Activated CD4-positive, alpha-beta memory T cell treated with anti-CD3 and anti-CD28 coated beads for 36 hours (primary cell): ENCODE results near the gene SBK1. TPM values are rescaled to one million over a fixed set of nuclear protein-coding genes. Genes with fewer than 3 reads are reported as not detected.
"Not testable (repeated sequence)": the region's sequence is repeated elsewhere in the genome, so short reads cannot be mapped to it uniquely, and the experiment has no call there.

ENCODE experiments used
- CTCF ChIA-PET: fragments of 350-600 bp; sonication (Branson Sonifier 250); formaldehyde crosslinking; loops from one replicate; lab custom pipeline; 2021; ENCODE audit warnings: antibody characterized with exemption, inconsistent platforms; lab: Charles Lee
- POLR2A ChIA-PET: fragments of 350-600 bp; sonication (Branson Sonifier 250); formaldehyde crosslinking; loops from one replicate; lab custom pipeline; 2021; ENCODE audit warnings: antibody characterized with exemption; lab: Charles Lee
- DNase-seq: peaks from one replicate; pipeline ENCODE4 v3.0.0-alpha.2; 2020
- H3K27ac Mint-ChIP-seq: one replicate; pipeline ENCODE4 v1.8.0; 2021; ENCODE audit warnings: mixed read lengths
- H3K27me3 Mint-ChIP-seq: one replicate; pipeline ENCODE4 v1.8.0; 2021; ENCODE audit warnings: mixed read lengths
- H3K36me3 Mint-ChIP-seq: one replicate; pipeline ENCODE4 v1.8.0; 2021; ENCODE audit warnings: mixed read lengths
- H3K4me1 Mint-ChIP-seq: one replicate; pipeline ENCODE4 v1.8.0; 2021; ENCODE audit warnings: low read depth, mixed read lengths
- H3K4me3 Mint-ChIP-seq: one replicate; pipeline ENCODE4 v1.8.0; 2021; ENCODE audit warnings: mild to moderate bottlenecking, mixed read lengths
- H3K9me3 Mint-ChIP-seq: one replicate; pipeline ENCODE4 v1.8.0; 2021; ENCODE audit warnings: mixed read lengths
- intact Hi-C: fragments of 100-400 bp; cut with micrococcal nuclease; formaldehyde crosslinking; loops from one replicate; pipeline ENCODE4 v1.15.1; 2023
- total RNA-seq, 2 experiments: library from RNA; stranded (reverse); gene quantifications; one replicate each; pipeline ENCODE4 v1.2.3, GENCODE V29; 2021

The SBK1 gene
- total RNA-seq: 1 to 10 TPM; 2.9 to 3.8 TPM

DNA sequence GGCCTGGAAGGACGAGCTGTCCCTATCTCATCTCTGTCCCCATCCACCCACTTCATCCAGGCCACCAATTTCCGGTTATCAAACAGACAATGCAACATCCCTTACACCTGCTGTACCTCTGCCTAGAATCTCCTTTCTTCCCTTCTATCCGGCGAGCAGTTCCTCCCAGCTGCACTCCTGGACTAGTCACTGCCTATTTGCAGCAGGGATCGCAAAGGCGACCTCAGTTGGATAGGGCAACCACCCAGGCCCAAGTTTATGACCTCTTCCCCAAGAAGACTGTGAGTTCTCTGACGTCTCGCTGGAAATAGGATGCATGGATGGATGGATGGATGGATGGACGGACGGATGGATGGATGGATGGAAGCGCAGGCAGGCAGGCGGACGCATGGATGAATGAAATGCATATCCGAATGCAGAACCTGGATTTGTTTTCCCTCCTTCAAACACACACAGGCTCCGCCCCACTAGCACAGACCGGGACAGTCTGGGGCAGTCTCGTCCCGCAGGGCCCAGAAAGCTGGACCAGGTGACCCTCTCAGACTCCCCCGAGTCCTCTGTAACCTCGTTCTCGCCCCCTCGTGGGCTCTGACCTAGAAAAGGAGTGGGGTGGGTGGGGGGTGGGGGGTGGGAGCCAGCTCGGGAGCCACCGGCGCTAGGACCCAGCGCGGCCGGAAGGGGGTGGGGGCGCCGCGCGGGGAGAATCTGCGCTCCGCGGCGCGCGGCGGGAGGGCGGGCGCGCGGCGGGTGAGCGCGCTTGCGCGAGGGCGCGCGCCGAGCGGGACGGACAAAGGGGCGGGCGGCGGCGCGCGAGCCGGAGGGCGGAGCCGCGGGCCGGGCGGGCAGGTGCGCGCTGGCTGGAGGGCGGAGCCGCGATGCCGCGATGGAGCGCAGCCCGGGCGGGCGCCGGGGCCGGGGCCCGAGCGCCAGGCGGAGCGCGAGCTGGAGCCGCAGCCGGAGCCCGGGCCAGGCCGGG is at the start of gene SBK1:
Gene SBK1 (plus strand): TSS at position 875 of the 976 bp plus-strand sequence. CDS start 24,867 bp downstream, outside the sequence.
- no peaks in the 10 kb centered on the region for H3K27me3 Mint-ChIP-seq
- peaks cover 42% of the 10 kb centered on the region for H3K4me1 Mint-ChIP-seq
- H3K27ac Mint-ChIP-seq: peak within 1 kb of the TSS; percentile 82
- no peaks in the 10 kb centered on the region for H3K9me3 Mint-ChIP-seq
- ChIA-PET POLR2A (interaction anchor here (0.7 to 1.9 kb wide), 2 partner anchors 10 to 18 kb away, joined by 4 to 6 read pairs; no protein-coding TSS in a partner anchor), CTCF (interaction anchor here (0.9 to 4.8 kb wide), 4 partner anchors 14 to 27 kb away, joined by 3 to 46 read pairs (median 8); no protein-coding TSS in a partner anchor)
- H3K36me3 Mint-ChIP-seq: no peaks in the 10 kb centered on the region
- intact Hi-C loops: loop anchor here (2.0 to 10.0 kb wide), 3 partner anchors 15 to 263 kb away; partner anchors contain the start of gene SGF29
- DNase-seq: peak; percentile 85
- peak within 1 kb of the TSS; percentile 82 for H3K4me3 Mint-ChIP-seq

DNA sequence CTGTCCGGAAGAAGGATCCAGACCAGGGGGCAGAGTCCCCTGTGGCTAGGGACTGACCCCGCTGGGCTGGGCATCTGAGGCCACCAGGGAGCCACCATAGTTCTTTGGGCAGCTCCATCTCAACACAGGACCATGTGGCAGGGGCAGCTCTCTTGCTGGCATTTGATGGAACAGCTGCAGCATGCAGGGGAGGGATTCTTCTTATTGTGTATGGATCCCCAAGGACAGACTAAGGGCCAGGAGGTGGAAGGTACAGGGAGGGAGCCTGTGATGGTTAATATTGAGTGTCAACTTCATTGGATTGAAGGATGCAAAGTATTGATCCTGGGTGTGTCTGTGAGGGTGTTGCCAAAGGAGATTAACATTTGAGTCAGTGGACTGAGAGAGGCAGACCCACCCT is 42.8 kb upstream of the SBK1 start:
- DNase-seq, H3K9me3 Mint-ChIP-seq, H3K4me1 Mint-ChIP-seq, H3K4me3 Mint-ChIP-seq, H3K27ac Mint-ChIP-seq, H3K27me3 Mint-ChIP-seq, POLR2A ChIA-PET, CTCF ChIA-PET, intact Hi-C loops, H3K36me3 Mint-ChIP-seq: not testable (repeated sequence)

DNA sequence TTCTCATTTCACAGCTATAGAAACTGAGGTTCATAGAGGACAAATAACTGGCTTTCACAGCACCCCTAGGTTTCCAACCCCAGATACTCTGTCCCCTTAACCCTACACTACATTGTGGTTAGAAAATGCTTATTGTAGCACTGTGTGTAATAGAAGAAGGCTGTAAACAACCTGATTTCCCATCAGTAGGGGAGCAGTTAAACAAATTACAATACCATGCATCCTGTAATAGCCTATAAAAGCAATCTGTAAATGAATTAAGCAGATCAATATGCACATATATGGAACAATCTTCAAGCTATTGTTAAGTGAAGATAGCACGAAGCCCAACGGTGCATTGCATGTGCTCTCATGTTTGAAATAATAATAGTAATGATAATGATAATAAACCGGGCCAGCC is 41.3 kb upstream of the SBK1 start:
- peaks cover 7% of the 10 kb centered on the region for H3K9me3 Mint-ChIP-seq
- ChIA-PET POLR2A (no interaction called here), CTCF (no interaction called here)
- H3K27ac Mint-ChIP-seq: no peak overlapping the region
- no peak for DNase-seq
- no peaks in the 10 kb centered on the region for H3K4me1 Mint-ChIP-seq
- no peaks in the 10 kb centered on the region for H3K27me3 Mint-ChIP-seq
- H3K36me3 Mint-ChIP-seq: no peaks in the 10 kb centered on the region
- intact Hi-C loops: no loop called here
- H3K4me3 Mint-ChIP-seq: no peak overlapping the region

DNA sequence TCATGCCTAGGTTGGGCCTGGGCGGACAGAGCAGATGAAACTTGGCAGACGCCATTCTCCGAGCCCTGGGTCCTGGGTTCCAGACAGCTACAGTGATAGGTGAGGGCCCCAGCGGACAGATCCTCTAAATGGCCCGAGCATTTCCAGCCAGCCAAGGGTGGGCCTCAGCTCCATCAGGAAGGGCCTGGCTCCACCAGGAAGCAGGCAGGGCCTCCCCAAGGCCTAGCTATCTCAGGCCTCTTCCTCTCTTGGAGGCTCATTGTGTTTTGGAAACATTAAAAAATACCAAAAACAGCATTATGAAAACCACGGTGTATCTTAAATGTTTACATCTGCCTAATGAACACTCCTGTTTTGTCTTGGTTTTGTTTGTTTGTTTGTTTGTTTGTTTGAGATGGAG is 38.2 kb upstream of the SBK1 start:
- intact Hi-C loops: no loop called here
- Mint-ChIP-seq H3K9me3 (peaks cover 7% of the 10 kb centered on the region), H3K4me3 (no peak overlapping the region), H3K36me3 (no peaks in the 10 kb centered on the region), H3K27me3 (no peaks in the 10 kb centered on the region), H3K27ac (no peak overlapping the region), H3K4me1 (no peaks in the 10 kb centered on the region)
- CTCF ChIA-PET: no interaction called here
- DNase-seq: no peak
- POLR2A ChIA-PET: no interaction called here

DNA sequence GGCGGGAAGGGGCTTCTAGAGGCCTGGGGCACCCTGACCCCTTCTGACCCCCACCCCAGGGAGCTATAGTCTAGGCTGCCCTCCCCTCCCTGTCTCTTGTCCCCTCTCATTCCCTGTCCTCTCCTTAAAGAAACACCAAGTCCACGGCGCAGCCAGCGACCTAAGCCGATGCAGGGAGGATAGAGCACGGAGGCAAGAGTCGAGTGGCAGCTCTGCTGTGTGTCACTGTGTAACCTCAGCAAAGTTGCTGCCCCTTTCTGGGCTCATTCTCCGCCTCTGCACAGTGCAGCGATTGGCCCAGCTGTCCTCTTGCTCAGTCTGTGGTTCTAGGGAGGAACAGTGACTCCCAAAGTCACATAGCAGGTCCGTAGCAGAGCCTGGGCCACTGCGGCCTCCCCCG is 36.5 kb upstream of the SBK1 start:
- Mint-ChIP-seq H3K9me3 (peaks cover 7% of the 10 kb centered on the region), H3K36me3 (no peaks in the 10 kb centered on the region), H3K4me1 (peaks cover 7% of the 10 kb centered on the region), H3K4me3 (no peak overlapping the region), H3K27me3 (peaks cover 3% of the 10 kb centered on the region), H3K27ac (no peak overlapping the region)
- CTCF ChIA-PET: no interaction called here
- POLR2A ChIA-PET: no interaction called here
- intact Hi-C loops: no loop called here
- DNase-seq: no peak

DNA sequence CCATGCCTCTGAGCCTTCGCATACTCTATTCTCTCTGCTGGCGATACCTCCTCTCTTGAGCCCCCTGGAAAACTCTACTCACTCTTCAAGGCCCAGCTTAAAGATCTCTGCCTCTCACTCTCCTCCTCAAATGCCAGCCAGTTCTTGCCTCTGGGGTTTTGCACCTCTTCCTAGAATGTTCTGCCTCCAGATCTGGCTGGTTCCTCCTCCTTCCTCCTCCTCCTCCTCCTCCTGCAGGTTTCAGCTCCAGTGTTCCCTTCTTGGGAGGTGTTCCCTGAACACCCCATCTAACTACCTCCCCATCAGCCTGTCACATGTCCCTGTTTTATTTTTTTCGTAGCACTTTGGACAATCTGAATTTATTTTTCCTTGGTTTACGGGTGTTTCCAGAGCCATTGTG is 35.1 kb upstream of the SBK1 start:
- no peak overlapping the region for H3K4me3 Mint-ChIP-seq
- DNase-seq: no peak
- CTCF ChIA-PET: no interaction called here
- POLR2A ChIA-PET: interaction anchor here (0.6 kb wide), 1 partner anchor 30 kb away, joined by 3 read pairs; no protein-coding TSS in a partner anchor
- H3K4me1 Mint-ChIP-seq: peaks cover 7% of the 10 kb centered on the region
- H3K36me3 Mint-ChIP-seq: no peaks in the 10 kb centered on the region
- peaks cover 6% of the 10 kb centered on the region for H3K27me3 Mint-ChIP-seq
- H3K27ac Mint-ChIP-seq: no peak overlapping the region
- intact Hi-C loops: no loop called here
- peaks cover 7% of the 10 kb centered on the region for H3K9me3 Mint-ChIP-seq

DNA sequence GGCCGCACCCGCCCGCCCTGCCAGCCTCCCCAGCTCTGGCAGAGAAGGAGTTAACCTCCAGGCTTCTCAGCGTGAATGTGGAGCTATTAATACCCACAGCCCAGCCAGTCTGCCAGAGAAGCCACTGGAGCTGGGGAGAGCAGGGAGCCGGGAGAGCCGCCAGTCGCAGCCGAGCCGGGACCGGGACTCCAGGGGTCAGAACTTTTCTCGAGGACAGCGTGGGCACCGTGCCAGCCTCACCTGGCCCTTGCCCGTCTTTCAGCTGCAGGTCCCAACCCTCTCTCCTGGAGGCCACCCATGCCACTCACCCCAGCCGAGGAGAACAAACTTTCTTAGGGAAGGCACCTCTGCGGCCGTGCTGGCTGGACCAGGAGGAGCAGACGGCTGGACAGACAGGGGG is 33.8 kb upstream of the SBK1 start:
- ChIA-PET POLR2A (no interaction called here), CTCF (no interaction called here)
- peaks cover 3% of the 10 kb centered on the region for H3K9me3 Mint-ChIP-seq
- H3K27me3 Mint-ChIP-seq: peaks cover 11% of the 10 kb centered on the region
- no peak overlapping the region for H3K27ac Mint-ChIP-seq
- no peak overlapping the region for H3K4me3 Mint-ChIP-seq
- intact Hi-C loops: no loop called here
- DNase-seq: no peak
- H3K36me3 Mint-ChIP-seq: no peaks in the 10 kb centered on the region
- peaks cover 7% of the 10 kb centered on the region for H3K4me1 Mint-ChIP-seq

DNA sequence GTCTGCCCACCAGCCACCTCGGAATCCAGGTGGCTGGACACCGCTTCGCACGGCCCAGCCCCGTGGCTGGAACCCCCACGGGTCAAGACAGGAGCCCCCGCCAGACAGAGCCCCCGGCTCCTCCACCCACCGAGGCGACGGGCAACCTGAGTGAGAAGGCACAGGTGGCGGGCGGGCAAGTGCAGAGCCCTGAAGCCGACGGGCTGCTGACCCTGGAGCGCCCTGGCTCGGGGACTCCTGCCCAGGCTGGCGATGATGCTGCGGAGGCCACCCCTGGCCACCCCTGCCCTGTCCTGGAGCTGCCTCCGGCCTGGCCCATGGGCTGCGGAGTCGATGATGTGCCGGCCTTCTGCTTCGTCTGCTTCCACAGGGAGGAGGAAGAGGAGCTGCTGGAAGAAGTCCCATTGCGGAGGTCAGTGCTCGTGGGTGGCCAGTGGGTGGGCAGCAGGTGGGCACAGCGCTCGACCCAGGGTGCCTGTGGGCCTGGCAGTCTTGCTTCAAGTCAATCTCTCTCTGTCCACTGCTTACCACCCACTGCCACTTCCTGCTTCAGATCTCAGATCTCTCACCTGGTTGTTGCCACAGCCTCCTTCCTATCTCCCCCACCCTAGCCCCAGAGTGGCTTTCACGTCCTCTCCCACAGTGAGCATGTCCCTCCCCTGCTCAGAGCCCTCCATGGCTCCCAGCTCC is 33.1 kb upstream of the SBK1 start:
- POLR2A ChIA-PET: no interaction called here

DNA sequence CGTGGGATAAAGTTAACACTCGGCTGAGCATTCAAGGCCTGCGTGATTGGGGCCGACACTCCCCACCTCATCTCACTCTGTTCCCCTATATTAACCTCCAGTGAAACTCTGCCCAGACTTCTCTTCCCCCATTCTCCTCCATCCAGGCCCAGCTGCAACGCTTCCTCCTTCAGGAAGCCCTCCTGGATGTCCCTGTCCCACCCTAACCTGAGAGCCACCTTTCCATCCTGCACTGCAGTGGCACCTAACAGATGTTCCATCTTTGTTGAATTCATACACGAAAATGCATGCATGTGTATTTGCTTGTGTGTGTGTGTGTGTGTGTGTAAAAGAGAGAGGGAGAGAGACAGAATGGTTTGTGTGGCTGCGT is 32.6 kb upstream of the SBK1 start:
- POLR2A ChIA-PET: no interaction called here
- Mint-ChIP-seq H3K36me3 (no peaks in the 10 kb centered on the region), H3K27me3 (peaks cover 14% of the 10 kb centered on the region), H3K27ac (no peak overlapping the region), H3K9me3 (peaks cover 3% of the 10 kb centered on the region), H3K4me1 (peaks cover 7% of the 10 kb centered on the region), H3K4me3 (no peak overlapping the region)
- CTCF ChIA-PET: no interaction called here
- DNase-seq: no peak
- intact Hi-C loops: no loop called here

More for the DNA sequence above, 33.1 kb upstream of the SBK1 start:
- peaks cover 11% of the 10 kb centered on the region for H3K27me3 Mint-ChIP-seq
- CTCF ChIA-PET: no interaction called here
- H3K4me1 Mint-ChIP-seq: peaks cover 7% of the 10 kb centered on the region
- no peak overlapping the region for H3K27ac Mint-ChIP-seq
- H3K36me3 Mint-ChIP-seq: no peaks in the 10 kb centered on the region
- peaks cover 3% of the 10 kb centered on the region for H3K9me3 Mint-ChIP-seq
- intact Hi-C loops: no loop called here
- H3K4me3 Mint-ChIP-seq: no peak overlapping the region
- DNase-seq: no peak

DNA sequence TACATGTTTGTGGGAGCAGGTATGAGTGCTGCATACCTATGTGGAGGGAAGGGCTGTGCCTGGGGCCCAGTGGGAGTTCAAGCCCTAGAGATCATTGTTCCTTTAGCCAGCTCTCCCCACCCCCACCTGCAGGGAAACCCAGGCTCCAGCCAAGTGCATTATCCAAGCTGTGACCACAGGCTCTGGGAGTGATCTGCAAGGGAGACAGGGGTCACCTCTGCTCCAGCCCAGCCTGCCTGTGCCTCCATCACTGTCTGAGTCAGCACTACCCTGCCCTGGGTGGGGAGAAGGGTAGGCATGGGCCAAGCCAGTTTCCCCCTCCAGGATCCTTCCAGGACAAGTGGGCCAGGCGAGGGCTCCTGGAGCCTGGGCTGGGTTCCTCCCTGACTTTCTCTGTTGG is 32.1 kb upstream of the SBK1 start:
- POLR2A ChIA-PET: no interaction called here
- DNase-seq: no peak
- H3K9me3 Mint-ChIP-seq: peaks cover 3% of the 10 kb centered on the region
- H3K4me1 Mint-ChIP-seq: peaks cover 7% of the 10 kb centered on the region
- intact Hi-C loops: no loop called here
- no peak overlapping the region for H3K27ac Mint-ChIP-seq
- H3K27me3 Mint-ChIP-seq: peaks cover 14% of the 10 kb centered on the region
- no peaks in the 10 kb centered on the region for H3K36me3 Mint-ChIP-seq
- CTCF ChIA-PET: no interaction called here
- no peak overlapping the region for H3K4me3 Mint-ChIP-seq

DNA sequence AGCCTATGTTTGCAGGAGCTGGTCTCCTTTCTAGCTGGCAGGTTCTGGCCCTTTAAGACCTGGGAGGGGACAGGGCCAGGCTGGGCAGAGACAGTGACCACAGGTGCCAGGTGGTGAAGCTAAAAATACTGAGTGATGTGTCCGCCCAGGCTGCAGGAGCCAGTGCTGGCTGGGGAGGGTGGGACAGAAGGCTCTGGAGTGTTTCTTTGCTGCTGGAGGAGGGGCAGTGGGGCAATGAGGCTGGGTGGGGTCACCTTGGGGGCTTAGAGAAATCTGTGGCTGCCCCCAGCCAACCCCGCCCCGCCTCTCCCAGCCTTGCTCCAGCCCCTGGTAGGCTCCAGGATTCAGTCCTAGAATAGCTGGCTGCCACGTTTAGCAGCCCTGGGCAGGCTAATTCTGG is 30.4 kb upstream of the SBK1 start:
- POLR2A ChIA-PET: no interaction called here
- intact Hi-C loops: no loop called here
- H3K9me3 Mint-ChIP-seq: peaks cover 3% of the 10 kb centered on the region
- DNase-seq: no peak
- no peaks in the 10 kb centered on the region for H3K36me3 Mint-ChIP-seq
- H3K27ac Mint-ChIP-seq: no peak overlapping the region
- CTCF ChIA-PET: interaction anchor here (1.2 kb wide), 1 partner anchor 16 kb away, joined by 3 read pairs; no protein-coding TSS in a partner anchor
- H3K4me1 Mint-ChIP-seq: peaks cover 12% of the 10 kb centered on the region
- no peak overlapping the region for H3K4me3 Mint-ChIP-seq
- H3K27me3 Mint-ChIP-seq: peaks cover 14% of the 10 kb centered on the region

DNA sequence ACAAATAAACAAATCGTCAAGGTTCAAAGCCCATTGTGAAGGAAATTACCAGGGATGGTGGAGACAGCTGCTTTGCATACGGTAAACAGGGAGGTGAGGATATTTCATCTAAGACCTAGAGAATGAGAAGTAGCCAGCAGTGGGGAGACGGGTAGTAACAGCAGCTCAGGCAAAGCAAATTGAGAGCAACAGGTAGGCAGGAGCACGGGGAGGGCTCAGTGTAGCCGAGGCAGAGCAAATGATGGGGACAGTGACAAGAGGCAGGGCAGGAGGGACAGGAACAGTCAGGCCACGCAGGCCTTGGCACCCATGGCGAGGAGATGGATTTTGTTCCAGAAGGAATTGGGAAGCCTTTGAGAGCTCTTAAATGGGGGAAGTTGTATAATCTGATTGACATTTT is 29.0 kb upstream of the SBK1 start:
- intact Hi-C loops: no loop called here
- ChIA-PET CTCF (interaction anchor here (1.0 kb wide), 1 partner anchor 14 kb away, joined by 3 read pairs; no protein-coding TSS in a partner anchor), POLR2A (no interaction called here)
- no peak for DNase-seq
- peaks cover 14% of the 10 kb centered on the region for H3K27me3 Mint-ChIP-seq
- no peak overlapping the region for H3K27ac Mint-ChIP-seq
- H3K4me1 Mint-ChIP-seq: peaks cover 12% of the 10 kb centered on the region
- H3K4me3 Mint-ChIP-seq: no peak overlapping the region
- no peaks in the 10 kb centered on the region for H3K36me3 Mint-ChIP-seq
- peaks cover 3% of the 10 kb centered on the region for H3K9me3 Mint-ChIP-seq
